Breast epithelium (tissue), 3 donors: ENCODE data around the gene IDI2.

ENCODE experiments used
- CTCF ChIP-seq, 3 donors: fragments of 450-650 bp; IDR thresholded peaks; one replicate each; pipeline ENCODE4 v1.5.1; 2016 to 2017; ENCODE audit warnings: antibody characterized with exemption in 3 of 3, mild to moderate bottlenecking in 3 of 3, moderate library complexity in 3 of 3
- POLR2A ChIP-seq: fragments of 450-650 bp; IDR thresholded peaks from one replicate; pipeline ENCODE4 v1.6.1; 2016; ENCODE audit warnings: antibody characterized with exemption, mild to moderate bottlenecking, moderate library complexity

- no peak for TF ChIP-seq CTCF (IDR thresholded peaks at IDR 0.05)
- TF ChIP-seq POLR2A = no peak
These were observed 6.3 kb downstream of the IDI2 start for GRCh38 chr10:1019362-1019761.
